Hypothalamus (tissue), 51 donors: ENCODE results near the gene NAPG.
A peak's percentile ranks its signal among the peaks of the same experiment; 100 is the strongest.
"Not testable (repeated sequence)": the region's sequence is repeated elsewhere in the genome, so short reads cannot be mapped to it uniquely, and the experiment has no call there.

Experiments
- DNase-seq, 51 donors: peaks; one replicate each; lab custom pipeline; 2025; lab: John Stamatoyannopoulos, UW

NAPG gene

DNA sequence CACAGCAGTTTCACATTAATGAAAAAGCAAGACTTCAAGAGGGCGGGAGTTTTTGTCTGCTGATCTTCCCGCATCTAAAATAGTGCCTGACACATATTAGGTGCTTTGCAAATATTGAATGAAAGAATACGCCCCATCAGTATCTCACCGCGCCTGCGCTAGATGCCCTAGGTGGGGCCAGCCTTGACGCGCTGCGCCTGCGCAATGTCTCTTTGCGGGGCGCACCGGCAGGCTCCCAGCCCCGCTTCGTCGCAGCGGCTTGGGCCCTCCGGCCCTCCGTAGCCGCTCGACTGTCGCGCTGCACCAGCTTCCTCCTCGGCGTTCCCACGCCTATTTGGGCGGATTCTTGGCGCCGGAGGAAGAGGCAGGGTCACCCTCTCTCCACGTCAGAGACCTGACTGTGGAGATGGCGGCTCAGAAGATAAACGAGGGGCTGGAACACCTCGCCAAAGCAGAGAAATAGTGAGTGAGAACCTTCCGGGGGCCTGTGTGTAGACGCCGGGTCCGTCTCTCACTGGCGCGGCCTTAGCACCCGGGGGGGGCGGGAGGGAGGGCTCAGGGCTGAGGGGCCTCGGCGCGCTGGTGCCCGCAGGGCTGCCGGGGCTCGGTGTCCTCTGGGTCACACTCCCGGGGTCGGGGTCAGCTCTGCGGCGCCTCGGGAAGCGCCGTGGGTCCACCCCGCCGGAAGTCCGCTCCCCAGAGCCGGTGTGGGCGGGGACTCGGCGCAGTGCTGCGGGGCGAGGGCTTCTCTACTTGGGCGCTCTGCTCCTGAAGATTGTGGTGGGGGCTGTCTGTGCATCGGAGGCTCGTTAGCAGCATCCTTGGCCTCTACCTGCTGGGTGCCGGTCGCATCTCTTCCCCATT is at the start of gene NAPG:
Gene NAPG, plus strand, starts transcription at position 331 of the 864 bp plus-strand sequence. Its CDS starts 76 bp downstream, at position 407.
- peak; percentile 44 to 96 (median 84) for DNase-seq

- peak in 1 of 51 donors; percentile 22 for DNase-seq
Observed at GRCh38 chr18:10476338-10476791, 49.5 kb upstream of the NAPG start.

DNA sequence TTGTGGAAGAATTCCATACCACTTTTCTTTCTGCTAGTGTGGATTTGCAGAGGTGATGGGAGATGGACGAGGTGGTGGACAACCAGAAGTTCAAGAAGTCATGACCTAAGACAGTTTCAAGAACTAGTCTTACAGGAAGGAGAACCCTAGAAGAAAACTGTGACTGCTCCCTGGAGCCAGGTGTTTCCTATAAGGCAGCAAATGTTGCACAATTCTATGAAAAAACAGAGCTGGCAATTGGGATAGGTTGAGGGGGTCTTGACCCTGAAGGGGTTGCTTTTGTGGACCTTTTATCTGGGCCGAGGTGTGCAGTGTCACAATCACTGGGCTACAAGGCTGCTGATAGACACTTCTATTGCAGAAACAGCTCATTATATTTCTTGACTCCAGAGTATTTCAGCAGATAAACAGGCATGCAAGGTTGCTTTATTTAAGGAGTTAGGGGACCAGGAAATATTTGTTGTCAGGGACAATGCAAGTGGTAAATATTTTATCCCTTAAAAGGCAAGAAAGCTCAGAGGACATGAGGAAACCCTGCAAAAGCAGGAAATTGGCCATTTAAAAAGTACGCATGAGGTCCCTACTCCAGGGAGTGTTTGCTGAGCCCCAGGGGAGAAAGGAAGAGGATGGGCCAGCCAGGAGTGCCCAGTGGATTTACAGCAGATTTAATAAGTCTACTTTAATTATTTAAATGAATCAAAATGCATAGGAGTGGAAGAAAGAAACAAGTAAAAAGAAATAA is 48.5 kb upstream of the NAPG start:
- DNase-seq, result no peak

GRCh38 chr18:10477863-10478260 is 48.0 kb upstream of the NAPG start:
- DNase-seq, result no peak

DNA sequence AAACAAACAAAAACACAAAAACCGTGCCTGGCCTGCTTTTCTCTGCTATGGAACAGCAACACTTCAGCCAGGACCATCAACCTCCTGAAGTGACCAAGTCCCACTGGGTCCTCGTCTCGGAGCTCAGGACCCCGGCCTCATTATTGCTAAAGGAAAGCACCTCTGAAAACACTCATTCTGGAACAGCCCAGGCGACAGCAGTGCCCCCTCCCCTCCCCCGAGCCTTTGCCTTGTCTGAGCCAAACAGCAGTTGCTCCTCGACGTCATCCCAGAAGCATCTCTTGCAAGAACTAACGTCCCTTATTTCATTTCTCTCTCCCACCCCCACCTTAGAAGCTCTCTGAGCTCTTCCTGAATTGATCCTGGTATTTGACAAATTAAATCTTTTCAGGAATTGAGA is 44.0 kb upstream of the NAPG start:
- no peak for DNase-seq

GRCh38 chr18:10482363-10482984 is 43.4 kb upstream of the NAPG start:
- DNase-seq, result no peak

DNA sequence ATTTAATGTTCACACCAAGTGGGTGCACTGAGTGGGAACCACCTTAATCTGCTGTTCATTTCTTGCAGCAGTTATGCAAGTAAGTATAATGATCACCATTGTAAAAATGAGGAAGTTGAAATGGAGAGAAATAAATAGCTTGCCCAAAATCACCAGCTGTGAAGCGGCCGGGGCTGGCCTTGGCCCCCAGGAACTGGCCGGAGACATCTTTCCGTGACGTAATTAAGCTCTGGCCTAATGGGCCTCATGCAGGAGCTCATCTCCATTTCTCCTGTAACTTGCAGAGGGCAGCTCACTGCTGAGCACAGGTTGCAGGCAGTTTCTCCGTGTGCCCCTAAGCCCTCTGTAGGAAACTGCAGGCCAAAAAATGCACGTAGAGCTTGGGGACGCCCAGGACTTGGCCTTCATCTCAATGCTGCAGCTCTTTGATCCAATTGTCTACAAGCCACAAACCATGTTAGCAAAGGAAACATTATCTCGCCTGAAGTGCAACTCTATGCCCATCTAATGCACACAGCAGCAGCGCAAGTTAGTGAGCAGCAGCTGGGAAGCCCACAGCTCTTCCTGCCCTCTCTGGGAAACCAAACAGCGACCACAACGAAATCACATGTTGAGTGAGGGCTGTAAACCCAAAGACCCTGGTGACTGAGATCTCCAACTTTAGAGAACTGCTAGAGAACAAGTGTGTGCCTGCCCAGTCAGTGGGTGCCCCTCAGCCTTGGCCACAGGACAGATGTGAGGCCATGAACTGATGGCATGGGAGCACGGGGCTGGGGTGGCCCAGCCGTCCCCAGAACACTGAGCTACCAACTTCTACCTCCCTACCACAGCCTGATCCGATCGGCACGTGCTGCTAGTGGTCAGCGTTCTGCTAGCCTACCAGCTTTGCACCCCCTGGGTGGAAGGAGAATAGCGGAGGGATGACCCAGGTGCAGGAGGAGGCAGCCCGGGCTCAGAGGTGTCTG is 42.6 kb upstream of the NAPG start:
- DNase-seq, result peak in 2 of 51 donors; percentile 20 to 26

DNA sequence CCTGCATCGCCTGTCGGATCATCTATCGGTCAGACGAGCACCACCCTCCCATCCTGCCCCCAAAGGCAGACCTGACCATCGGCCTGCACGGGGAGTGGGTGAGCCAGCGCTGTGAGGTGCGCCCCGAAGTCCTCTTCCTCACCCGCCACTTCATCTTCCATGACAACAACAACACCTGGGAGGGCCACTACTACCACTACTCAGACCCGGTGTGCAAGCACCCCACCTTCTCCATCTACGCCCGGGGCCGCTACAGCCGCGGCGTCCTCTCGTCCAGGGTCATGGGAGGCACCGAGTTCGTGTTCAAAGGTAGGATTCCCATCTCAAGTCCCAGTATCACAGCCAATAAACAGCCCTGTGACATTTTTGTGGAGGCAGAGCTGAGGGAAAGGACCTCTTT is 40.4 kb upstream of the NAPG start:
- no peak for DNase-seq

- no peak for DNase-seq
Observed at GRCh38 chr18:10486362-10486761, 39.5 kb upstream of the NAPG start.

DNA sequence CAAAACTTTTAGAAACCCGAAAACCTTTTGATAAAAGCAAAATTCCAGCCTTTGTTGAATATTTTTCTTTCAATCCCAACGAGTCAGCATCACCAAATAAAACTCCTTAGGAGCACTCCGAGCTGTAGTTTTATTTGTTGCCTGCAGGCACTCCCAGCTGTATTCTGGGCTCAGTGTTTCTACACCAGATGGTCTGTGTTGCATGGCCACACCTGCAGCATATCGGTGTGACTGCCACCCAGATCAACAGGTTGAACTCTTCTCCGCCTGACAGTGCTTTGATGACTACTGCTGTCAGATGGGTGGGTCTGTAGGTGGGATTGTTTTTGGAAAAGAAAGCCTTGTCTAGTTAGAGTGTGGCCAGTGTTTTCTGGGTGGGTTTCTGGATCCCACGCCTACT is 38.7 kb upstream of the NAPG start:
- DNase-seq, result no peak

DNA sequence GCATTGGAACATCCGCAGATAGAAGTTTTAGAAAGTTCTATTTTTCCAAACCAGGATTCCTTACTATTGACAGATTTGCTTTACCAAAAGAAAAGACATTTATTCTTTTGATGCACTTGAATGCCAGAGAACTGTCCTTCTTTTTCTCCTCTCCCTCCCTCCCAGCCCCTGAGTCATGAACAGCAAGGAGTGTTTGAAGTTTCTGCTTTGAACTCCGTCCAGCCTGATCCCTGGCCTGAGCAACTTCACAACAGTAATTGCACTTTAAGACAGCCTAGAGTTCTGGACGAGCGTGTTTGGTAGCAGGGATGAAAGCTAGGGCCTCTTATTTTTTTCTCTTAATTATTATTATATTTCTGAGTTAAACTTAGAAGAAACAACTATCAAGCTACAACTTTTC is 37.8 kb upstream of the NAPG start:
- no peak for DNase-seq

- peak in 15 of 51 donors; percentile 22 to 65 (median 36) for DNase-seq
Observed at GRCh38 chr18:10490401-10491165, 35.2 kb upstream of the NAPG start.

DNA sequence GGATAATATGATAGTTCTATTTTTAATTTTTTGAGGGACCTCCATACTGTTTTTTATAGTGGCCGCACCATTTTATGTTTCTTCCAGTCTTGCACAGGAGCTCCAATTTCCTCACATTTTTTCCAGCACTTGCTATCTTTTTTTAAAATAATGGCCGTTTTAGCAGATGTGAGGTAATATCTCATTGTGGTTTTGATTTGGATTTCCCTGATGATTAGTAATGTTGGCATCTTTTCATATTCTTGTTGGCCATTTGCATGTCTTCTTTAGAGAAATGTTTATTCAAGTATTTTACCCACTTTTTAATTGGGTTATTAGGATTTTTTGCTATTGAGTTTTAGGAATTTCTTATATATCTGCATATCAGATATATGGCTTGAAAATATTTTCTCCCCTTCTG is 29.9 kb upstream of the NAPG start:
- DNase-seq, result no peak

DNA sequence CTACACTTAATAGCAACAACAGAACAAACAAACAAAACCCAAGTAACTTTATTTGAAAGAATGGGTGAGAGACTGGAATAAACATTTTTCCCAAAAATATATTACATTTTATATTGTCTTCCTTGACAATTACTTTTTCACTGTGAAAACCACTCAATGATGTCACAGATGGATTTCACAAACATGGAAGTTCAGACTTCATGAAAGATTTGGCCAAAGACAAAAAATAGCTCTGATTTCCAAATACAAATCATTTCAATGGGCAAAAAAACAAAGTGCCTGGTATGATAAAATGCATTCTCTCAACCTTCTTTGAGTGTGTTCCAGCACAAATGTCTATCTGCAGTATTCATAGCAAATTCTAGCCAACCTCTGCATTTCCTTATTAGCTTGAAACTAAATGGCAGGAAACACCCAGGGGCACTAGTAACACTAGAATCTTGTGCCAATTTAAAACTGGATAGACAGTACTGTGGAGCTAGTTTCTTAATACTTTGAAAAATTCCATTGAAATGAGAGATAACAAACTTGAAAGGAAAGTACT is 28.5 kb upstream of the NAPG start:
- DNase-seq, result no peak

DNA sequence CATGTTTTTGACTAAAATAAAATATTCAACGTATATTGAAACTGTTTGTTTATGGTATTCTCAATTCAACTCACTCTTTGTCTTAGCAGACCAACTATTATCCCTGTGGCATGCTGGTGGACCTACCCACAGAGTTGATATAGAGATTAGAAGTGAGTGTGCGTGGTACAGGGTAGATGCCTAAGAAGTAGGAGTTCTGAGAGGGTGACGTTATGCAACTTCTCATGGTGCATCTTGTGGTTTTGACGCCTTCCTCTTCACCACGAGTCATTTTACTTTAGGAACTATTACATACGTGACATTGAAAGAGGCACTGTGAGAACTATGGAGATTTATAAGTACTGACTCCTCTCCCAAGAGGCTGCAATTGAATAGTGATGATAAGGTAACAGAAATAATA is 26.6 kb upstream of the NAPG start:
- no peak for DNase-seq

GRCh38 chr18:10500038-10500437 is 25.8 kb upstream of the NAPG start:
- DNase-seq, result no peak

GRCh38 chr18:10504723-10505122 is 21.1 kb upstream of the NAPG start:
- DNase-seq, result no peak

- not testable (repeated sequence) for DNase-seq
Observed at GRCh38 chr18:10505892-10506291, 19.9 kb upstream of the NAPG start.

- no peak for DNase-seq
Observed at GRCh38 chr18:10508591-10508990, 17.2 kb upstream of the NAPG start.
